GM19395 (cell line): ENCODE results near the gene CRADD.
"Not testable (repeated sequence)": the region's sequence is repeated elsewhere in the genome, so short reads cannot be mapped to it uniquely, and the experiment has no call there.

Source experiments
- ATAC-seq: cut with Tn5 transposase; IDR thresholded peaks from one replicate; pipeline ENCODE4 v1.9.1; 2021; ENCODE audit warnings: mild to moderate bottlenecking, moderate library complexity; ENCODE audit not compliant: unreplicated experiment

Gene CRADD

DNA sequence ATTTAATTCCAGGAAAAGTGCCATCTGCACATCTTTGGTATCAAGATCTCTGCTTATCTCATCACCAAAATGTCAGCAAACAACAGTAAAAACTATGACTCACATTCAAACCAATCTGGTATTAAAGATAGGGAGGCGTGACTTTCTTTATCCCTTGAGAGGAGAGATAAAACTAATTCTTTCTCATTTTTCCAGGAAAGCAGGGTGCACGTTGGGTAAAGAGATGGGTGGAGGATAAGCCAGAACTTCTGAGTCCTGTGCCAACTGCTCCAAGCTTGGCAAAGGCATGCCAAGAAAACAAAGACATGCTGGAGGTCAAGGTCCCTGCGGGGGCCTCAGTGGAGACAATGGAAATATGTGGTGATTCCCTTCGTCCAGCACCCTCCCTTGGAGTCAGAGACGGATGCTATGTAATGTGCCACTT is 245.4 kb downstream of the CRADD start:
- ATAC-seq, result no peak

DNA sequence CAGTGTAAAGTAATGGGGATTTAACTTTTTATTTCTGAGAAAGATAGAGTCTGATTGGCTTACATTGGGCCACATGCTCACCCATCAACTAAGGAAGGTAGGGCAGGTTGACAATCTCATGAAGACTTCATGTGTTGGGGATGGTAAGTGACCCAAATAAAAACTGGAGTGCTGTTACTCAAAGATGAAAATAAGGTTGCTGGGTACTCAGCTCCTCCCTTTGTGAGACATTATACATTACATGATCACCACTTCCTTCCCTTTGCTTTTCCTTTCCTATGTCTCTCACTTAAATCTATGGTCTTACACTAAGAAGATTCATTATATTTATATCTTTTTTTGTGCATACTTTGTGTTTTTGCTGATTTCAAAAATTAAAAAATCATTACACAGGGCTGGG is 247.2 kb downstream of the CRADD start:
- no peak for ATAC-seq

DNA sequence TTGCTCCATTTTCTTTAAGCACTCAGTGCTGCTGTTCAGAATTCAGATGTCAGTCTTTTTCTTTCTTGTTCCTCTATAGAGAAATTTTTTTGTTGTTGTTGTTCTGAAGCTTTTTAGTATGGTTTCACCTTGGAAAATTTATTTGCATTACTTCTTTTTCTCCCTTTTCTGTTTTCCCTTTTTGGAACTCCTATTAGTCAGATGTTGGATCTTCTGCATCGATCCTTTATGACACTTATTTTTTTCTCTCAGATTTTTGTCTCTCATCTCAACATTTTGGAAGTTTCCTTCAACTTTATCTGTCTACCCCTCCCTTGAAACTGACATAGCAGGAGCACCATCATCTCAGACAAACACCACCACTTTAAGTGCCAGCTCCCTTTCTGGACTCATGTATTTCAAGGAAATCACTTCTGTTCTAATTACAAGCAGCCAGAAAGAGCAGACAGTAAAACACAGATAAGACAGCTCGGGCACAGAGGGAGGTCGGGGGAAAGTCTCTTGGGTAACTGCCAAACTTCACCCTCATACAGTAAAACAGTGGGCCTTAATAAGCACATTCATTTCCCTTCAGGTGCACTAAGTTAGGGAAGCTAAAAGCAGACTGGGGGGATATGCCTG is 248.5 kb downstream of the CRADD start:
- ATAC-seq, result no peak

DNA sequence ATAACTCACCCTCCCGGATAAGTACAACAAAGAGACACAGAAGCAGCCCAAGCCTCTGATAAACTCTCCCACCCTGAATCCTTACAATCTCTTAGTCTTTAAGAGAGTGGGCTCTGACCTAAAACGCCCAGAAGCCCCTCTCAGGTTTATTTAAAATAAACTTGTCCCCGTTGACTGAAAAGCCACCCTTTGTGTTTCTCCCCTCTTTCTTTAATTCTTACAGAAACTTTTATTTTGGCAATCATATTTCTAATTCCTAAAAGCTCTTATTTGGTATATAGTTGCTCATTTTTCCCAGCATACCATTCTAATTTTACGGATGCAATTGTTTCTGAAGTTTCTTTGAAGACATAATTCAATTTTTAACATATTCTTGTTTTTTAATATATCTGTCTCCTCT is 249.1 kb downstream of the CRADD start:
- no peak for ATAC-seq

DNA sequence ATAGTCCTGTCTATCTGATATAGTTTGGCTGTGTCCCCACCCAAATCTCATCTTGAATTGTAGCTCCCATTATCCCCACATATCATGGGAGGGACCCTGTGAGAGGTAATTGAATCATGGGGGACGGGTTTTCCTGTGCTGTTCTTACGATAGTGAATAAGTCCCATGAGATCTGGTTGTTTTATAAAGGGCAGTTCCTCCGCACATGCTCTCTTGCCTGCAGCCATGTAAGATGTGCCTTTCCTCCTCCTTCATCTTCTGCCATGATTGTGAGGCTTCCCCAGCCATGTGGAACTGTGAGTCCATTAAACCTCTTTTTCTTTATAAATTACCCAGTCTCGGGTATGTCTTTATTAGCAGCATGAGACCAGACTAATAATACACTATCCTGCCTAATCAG is 251.9 kb downstream of the CRADD start:
- not testable (repeated sequence) for ATAC-seq

DNA sequence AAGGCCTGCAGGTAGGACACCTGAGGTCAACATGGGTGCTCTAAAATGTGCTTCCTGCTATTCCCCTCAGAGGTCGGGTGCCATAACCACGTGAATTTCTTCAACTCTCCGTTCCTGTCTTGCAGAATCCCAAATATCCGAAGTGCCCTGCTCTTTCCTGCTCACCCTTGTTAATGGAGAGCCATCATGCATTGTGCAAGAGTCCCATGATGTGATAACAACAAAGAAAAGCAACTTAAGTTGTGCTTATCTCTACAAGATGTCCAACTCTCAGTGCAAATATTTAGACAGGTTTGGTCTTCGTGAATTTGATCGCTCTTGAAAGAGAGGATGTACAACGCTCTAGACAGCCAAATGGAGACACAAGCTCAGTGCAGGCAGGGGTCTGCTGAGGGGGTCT is 260.6 kb downstream of the CRADD start:
- ATAC-seq, result no peak

DNA sequence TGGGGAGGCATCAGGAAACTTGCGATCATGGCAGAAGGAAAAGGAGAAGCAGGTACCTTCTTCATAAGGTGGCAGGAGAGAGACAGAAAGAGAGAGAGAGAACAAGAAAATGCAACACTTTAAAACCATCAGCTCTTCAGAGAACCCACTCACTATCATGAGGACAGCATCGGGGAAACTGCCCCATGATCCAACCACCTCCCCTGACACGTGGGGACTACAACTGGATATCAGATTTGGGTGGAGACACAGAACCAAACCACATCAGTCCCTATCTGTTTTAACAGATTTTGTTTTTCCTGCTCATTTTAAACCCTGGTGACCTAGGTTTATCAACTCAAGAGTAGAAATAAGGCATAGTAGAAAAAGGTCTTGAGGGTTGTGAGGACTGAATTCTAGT is 261.1 kb downstream of the CRADD start:
- no peak for ATAC-seq

DNA sequence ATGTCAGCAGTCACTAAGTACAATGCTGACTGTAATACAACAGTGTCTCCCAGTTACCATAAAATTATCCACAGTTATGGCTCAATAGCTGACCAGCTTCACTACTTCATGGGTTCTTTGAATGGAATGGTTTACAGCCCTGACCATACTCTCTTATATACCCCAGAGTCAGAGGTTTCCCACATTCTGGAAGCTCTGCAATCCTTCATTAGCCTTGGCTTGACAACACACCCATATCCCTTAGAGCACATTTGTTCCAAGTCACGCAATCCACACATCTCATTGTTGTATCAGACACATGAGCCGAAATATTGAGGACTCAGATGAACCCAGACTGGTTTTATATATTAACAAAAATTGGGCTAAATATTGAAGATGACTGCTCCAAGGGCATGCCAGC is 261.8 kb downstream of the CRADD start:
- ATAC-seq, result no peak

DNA sequence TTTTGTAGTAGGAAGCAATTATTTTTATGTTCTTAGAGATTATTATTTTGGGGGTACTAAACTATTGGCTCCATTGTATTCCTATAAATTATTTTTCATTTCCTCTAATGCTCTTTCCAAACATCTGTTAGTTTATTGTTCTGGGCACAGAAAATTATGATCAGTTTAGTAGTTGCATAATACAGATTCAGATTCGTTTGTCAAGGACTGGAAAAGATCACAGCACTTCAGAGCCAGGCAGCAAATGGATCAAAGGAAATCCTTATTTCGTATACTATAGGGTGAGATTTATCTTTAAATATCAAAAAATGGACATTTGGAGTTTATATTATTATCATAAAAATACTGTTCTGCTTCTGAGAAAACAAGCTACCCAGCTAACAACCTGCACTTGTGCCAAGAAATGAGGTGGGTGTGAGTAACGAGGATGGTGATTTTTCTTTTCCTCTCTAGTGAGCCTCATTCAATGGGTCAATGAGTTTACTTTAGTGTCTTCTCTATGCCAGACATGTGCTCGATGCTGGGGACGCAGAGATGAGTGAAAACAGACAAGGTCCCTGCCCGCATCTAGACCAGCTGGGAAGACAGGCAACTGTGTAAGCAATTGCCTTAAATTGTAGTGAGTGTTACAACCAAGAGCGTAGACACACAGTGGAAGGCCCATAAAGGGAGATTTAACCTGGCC is 262.6 kb downstream of the CRADD start:
- ATAC-seq, result no peak

DNA sequence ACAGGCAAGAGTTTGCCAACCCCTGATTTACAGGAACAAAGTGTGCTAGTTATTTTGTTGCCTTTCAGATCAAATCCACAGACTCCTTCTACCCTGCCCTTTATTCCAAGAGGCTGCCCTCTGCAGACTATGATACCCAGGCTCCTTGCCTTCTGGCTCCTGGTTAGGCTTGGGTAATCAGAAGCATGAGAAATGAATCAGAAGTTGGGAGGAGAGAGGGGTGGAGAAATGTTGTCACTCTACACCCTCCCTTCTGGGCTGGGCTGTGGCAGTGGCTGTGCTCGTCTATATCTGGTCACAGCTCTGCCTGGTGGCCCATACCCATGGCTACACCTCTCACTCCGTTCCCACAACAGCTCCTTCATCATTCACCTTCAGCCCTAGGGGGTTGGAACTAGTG is 266.6 kb downstream of the CRADD start:
- no peak for ATAC-seq

DNA sequence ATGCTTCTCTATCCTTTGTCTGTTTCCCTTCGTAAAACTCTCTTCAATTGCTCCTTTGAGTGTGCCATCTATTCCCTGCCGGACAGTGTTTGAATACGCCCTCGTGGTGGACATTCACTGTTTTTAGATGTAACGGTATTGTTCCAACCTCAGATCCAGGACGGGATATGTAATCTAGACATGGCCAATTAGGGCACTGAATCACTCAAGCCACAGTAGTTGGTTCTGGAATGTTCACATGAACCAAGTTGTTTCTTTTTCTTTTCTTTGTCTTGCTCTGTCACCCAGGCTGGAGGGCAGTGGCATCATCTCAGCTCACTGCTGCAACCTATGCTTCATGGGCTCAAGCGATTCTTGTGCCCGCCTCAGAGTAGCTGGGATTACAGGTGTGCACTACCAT is 267.0 kb downstream of the CRADD start:
- ATAC-seq, result no peak
